8988T (cell line): Measurements from ENCODE around the gene OR52B6.
"Not testable (repeated sequence)": the region's sequence is repeated elsewhere in the genome, so short reads cannot be mapped to it uniquely, and the experiment has no call there.

ENCODE experiments used
- DNase-seq: peaks from one replicate; pipeline ENCODE4 v3.0.0; 2011

The OR52B6 gene, protein sequence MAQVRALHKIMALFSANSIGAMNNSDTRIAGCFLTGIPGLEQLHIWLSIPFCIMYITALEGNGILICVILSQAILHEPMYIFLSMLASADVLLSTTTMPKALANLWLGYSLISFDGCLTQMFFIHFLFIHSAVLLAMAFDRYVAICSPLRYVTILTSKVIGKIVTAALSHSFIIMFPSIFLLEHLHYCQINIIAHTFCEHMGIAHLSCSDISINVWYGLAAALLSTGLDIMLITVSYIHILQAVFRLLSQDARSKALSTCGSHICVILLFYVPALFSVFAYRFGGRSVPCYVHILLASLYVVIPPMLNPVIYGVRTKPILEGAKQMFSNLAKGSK

DNA sequence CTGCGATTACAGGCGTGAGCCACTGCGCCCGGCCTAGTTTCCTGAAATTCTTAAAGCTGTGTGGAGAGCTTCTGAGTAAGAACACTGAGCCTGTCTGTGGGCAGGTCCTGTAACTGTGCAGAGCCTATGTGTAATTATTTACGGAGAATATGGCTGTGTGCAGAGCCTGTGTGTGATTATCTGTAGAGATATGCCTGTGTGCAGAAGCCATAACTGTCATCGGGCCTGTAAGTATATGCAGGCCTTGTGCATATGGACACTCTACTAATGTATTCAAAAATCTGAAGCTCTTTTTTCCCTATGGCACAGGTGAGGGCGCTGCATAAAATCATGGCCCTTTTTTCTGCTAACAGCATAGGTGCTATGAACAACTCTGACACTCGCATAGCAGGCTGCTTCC, at the start of gene OR52B6:
OR52B6 (plus strand) TSS at position 301 of the 400 bp plus-strand sequence; CDS start at position 301, 0 bp downstream.
- DNase-seq, result no peak

DNA sequence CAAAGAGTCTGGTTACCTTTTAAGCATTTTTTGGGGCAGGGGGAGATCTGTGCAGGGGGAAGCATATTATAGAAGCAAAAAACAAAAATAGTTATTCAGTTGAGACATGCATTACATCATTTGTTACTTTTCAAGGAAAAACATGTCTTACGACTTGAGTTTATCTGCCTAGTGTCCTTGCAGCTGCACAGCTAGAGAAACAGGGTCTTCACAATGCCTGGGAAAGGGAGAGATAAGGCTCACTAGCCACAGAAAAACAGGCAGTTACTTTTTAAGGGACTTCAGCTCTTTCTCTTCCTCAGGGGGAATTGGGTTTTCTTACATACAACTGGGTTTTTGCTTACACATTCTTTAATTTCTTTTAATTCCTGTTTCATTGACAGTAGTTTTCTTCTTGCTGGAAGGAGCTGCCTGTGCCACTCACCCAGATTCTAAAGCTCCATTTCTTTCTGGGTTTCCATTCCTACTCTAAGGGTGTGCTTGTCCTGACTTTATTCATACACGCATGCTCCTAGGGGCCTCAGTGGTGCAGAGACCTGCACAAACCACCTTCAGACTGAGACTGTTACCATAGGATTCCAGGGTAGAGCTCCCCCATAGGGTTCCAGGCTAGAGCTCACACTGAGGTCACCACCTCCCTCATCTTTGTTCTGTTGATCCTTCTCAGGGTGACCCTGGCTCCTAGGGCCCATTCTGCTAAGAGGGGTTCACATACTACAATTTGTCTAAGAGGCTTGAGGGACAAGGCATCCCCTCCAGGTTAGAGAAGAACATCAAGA, 49.4 kb upstream of the OR52B6 start:
- DNase-seq, result no peak

DNA sequence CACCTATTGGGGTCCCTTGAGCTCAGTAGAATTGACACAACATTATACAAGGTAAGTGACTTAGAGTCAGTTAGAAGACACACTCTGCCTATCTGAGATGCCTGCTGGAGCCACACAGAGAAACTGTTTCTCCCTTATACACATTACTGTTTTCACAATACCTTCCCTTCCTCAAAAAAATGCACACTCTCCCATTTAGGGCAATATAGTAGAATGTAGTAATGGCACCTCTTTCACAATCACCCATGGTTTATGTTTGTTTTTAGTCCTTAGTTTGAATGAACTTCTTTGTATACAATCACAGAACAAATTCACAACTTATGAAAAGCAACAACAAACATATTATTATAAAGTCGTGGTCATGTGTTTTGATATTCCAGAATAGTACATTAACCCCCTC, 46.6 kb upstream of the OR52B6 start:
- DNase-seq, result no peak

DNA sequence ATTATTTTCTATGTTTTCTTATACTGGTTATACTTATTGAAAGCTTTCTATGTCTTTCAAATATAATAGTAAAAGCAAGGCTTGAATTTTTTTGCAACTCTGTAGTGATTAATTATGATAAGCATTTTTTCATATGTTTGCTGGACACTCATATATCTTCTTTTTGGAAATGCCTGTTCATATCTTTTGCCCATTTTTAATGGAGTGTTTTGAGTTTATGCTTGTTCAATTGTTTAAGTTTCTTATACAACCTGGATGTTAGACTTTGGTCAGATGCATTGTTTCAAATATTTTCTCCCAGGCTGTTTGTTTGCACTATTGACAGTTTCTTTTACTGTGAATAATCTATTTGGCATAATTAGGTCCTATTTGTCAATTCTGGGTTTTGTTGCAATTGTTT, 44.2 kb upstream of the OR52B6 start:
- DNase-seq, result no peak

DNA sequence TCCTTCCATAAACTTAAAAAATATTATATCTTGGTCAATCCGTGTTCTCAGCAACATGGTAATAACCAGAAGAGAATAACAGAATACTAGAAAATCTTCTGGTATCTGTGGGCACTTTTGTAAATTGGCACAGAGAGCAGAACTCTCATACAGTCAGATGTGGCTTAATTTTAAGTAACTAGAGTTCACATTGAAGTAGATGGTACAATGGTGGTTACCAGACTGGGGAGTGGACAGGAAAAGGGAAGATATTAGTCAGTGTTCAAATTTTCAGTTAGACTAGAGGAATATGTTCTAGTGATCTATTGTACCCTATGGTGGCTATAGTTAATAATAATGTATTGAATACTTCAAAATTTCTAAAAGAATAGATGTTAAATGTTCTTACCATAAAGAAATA, 39.2 kb upstream of the OR52B6 start:
- no peak for DNase-seq

DNA sequence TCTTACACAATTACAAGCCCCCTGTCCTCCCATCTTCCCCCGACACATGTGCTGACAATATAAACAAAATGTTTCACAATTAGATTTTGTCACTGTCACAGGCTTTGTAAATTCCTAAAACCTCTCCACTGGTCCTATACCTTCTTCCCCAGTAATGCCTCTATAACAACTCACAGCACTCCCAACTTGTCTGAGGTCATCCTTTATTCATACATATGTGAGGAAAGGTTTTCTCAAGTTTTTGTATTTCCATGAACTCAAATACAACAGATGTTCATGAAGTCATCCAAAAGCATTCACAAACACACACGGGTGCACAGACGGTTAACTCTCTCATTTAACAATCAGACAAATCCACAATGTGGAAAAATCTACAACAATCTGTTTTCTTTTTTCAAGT, 34.2 kb upstream of the OR52B6 start:
- no peak for DNase-seq

DNA sequence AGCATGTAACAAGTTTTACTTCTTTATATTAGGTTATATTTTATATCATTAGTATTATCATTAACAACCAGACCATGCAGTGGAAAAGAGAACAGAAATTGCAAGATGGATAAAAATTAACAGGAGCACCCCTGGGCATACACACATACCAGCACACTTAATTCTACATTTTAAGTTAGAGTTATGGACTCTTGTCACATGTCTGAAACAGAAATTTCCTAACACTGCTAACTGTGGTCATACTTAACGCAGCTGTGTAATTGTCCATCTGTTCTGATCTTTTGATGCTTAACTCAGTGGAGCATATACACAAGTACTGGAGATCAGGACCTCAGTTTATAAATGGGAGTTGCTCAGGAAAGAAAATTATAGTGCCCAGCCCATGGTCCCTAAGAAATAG, 32.7 kb upstream of the OR52B6 start:
- no peak for DNase-seq

DNA sequence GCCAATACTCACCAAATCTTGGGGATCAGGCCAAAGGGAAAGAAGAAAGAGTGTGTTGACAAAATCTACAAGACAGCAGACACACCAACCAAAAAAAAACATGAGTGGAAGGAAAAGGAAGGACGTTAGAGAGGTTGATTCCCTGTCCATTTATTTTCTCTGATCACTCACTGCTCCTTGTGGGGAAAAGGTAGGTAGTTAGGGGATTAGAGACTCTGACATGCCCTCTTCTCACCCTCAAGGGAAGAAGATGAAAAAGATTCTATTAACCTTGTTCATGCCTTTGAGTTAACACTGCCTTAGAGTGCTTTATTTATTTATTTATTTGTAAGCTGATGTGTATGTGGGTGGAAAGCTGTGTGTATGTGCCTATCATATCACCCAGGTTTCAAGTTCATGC, 32.2 kb upstream of the OR52B6 start, which contains the start of gene OR52H1:
OR52H1 (minus strand) TSS at position 101 of the 400 bp plus-strand sequence. CDS start 3,035 bp downstream, outside the sequence.
- DNase-seq, result no peak

DNA sequence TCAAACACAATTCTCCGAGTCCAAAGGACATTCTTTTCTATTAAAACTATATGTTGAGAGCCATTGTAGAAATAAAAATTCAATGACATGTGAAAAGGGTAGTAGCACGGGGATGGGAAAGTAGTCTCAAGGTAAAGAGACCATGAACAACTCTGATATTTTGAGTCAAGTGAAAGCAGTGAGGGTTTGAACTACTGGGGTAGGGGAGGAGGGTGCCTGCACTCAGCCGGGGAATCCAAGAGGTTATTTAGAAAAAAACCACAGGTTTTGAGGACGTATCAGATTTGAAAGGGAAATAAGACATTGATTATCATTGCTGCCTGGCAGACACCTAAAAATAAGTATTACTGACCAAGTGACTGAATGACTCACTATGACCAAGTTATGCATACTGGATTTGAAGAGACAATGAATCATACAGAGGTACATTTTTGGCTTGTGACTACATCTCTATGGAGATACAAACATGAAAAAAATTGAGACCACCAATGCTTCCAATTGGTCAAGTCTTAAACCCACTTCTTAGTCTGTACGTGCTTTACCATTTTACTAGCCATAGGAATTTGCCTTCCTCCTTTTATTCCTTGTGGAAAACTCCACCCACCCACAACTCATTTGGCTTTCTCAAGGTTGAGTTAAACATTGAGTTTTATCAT, 30.1 kb upstream of the OR52B6 start:
- no peak for DNase-seq

DNA sequence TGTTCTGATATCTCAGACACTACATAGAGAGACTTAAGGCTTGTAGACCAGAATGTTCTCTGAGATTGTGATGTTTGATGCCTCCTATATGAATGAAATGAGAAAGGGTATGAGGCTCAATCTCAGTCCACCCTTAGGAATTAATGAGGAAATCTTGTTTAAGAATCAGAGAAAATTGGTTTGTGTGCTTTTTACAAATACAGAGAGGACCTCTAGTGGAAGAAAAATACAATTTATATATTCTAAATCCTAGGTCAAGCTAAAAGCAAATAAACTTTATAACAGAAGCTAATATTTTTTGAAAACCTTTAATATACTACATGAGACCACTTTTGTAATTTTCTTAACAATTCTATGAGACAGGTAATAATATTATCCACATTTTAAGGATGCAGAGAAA, 27.3 kb upstream of the OR52B6 start:
- no peak for DNase-seq

DNA sequence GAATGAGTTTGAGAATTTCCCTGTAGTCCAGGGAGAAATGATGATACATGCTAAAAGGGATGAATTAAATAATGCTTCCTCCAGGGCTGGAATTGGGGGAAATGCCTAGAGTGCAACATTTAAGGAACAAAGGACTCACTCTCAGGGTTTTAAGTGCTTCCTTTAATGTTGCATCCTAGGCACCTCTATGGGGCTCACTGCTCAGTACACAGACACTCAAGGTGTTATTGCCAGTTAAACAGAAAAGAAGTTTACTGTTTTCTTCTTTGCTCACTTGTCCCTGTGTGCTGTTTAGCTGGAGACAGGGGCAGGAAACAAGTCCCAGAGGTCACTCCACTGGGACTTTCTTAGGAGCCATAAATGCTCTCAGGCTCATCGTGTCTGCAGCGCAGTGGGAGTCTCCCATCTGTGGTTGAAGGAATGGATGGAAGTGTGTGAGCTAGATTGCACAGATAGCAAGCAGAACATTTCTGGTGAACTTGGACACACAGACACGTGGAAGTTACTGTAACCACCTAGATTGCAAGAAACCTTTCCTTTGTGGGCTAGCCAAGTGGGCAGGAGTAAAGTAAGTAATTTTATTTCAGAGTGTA, 24.0 kb upstream of the OR52B6 start:
- DNase-seq, result no peak

DNA sequence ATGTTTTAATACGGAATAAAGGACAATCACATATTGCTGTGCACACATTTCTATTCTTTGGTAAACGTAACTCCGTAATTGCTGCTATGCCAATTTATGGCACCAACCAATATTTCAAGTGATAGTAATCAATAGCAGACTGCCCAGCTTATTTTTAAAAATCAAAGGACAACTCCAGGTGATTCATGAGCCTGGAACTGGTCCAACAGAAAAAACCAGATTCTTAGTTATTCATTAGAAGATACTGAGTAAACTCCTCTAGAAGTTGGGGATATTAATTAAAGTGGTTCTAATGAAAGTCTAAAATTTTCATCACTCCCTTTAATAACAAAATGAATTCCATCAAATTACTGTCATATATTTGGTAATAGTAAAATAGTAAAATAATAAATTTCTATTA, 22.9 kb upstream of the OR52B6 start:
- no peak for DNase-seq

DNA sequence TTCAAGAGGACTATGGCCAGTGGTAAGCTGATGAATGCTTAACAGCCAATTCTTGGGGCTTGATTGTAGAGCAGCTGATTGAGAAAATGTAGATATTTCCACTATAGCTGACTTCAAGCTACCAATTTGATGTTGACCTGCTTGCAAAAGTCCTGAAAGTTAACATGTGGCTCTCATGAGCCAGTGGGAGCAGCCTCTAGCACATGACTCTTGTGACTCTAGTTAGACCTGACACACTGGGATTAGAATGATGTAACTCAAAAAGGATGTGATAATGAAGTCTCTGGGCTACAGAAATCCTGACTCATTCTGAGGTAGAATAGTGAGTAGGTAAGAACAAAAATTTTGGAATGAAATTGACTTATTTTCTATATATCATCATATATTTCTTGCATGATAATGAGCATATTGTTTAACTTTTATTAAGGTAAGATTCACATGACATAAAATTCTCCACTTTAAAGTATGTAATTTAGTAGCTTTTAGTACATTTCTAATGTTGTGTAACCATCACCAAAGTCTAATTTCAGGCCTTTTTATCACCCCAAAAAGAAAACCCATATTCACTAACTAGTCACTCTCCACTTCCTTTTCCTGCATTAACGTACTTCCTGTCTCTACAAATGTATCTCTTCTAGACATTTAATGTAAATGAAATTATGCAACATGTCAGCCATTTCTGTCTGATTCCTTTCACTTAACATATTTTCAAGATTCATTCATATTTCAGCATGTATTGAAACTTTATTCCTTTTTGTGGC, 16.2 kb upstream of the OR52B6 start:
- no peak for DNase-seq

DNA sequence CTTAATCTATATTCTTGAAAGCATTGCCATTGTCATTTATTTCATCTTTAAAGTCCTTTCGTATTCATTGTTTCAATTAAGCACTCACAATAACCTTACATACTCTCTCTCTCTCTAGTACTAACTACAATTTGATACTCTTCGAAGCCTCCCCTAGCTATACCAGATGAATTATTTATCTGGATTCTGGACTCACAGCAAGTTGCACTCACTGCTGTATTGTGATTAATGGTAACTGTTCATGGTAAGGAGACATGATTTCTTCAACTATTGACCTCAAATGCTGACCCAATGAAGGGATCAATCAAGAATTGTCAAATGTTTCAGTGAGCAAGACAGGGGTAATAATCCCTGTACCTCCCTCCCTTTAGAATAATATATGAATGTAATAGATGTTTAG, 6.0 kb upstream of the OR52B6 start:
- no peak for DNase-seq

DNA sequence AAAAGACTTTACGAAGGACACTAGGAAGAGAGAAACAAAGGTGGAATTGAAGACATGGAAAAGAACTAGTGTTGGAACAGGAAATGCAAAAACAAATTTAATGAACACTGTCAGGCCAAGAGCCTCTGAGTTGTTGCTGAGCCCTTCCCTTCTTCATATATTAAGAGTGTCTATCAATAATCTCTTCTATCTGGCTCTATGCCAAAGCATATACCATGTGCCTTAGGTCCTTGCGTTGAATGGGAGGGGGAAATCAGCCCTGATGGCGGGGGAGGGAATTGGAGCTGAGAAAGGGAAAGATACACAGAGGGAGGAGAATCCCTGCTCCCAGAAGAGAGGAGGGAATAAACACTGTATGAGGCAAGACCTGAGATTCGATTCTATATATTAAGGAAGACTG, 5.5 kb upstream of the OR52B6 start:
- DNase-seq, result no peak

DNA sequence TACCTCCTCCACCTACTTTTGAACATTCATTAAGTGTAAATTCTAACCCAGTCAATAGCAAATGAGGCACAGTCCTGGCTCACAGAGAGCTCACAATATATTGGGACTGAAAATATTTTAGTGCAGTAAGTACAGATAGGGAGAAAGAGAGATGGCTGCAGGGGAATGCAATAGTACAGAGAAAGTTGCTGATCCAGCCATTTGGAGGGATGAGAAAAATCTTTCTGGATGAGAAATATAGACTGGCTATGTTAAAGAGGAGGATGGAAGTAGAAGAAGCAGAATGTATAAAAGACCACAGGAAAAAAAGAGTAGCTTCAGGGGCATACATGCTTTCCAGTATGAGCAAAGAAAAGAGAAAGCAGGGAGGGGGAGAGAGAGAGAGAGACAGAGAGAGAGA, 3.6 kb upstream of the OR52B6 start:
- no peak for DNase-seq

DNA sequence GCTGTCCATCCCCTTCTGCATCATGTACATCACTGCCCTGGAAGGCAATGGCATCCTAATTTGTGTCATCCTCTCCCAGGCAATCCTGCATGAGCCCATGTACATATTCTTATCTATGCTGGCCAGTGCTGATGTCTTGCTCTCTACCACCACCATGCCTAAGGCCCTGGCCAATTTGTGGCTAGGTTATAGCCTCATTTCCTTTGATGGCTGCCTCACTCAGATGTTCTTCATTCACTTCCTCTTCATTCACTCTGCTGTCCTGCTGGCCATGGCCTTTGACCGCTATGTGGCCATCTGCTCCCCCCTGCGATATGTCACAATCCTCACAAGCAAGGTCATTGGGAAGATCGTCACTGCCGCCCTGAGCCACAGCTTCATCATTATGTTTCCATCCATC, 337 bp downstream of the OR52B6 start:
- no peak for DNase-seq

DNA sequence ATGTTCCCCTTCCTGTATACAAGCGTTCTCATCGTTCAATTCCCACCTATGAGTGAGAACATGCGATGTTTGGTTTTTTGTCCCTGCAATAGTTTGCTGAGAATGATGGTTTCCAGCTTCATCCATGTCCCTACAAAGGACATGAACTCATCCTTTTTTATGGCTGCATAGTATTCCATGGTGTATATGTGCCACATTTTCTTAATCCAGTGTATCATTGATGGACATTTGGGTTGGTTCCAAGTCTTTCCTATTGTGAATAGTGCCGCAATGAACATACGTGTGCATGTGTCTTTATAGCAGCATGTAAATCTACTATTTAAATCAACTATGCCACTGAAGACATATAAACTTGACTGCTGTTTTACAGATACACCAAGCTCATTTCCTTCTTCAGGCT, 3.8 kb downstream of the OR52B6 start:
- DNase-seq, result not testable (repeated sequence)

DNA sequence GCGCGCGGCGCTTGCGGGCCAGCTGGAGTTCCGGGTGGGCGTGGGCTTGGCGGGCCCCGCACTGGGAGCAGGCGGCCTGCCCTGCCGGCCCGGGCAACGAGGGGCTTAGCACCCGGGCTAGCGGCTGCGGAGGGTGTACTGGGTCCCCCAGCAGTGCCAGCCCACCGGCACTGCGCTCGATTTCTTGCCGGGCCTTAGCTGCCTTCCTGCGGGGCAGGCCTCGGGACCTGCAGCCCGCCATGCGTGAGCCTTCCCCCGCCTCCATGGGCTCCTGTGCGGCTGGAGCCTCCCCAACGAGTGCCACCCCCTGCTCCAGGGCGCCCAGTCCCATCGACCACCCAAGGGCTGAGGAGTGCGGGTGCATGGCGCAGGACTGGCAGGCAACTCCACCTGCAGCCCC, 9.2 kb downstream of the OR52B6 start:
- not testable (repeated sequence) for DNase-seq

DNA sequence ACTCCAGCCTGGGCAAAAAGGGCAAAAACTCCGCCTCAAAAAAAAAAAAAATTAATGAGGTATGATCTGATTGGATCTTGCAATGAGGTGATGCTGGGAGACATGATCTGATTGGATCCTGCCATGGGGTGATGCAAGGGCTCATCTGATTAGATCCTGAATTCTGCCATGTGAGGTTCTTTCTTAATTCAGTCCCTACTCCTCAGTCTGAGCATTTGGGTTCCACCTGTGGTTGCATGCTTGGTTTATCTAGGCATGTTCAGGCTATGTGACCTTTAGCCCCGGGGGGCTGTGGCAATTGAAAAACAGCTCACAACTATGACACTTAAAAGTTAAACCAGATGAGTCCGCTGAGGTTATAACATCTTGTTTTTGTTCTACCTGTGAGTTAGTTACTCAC, 10.9 kb downstream of the OR52B6 start:
- no peak for DNase-seq

DNA sequence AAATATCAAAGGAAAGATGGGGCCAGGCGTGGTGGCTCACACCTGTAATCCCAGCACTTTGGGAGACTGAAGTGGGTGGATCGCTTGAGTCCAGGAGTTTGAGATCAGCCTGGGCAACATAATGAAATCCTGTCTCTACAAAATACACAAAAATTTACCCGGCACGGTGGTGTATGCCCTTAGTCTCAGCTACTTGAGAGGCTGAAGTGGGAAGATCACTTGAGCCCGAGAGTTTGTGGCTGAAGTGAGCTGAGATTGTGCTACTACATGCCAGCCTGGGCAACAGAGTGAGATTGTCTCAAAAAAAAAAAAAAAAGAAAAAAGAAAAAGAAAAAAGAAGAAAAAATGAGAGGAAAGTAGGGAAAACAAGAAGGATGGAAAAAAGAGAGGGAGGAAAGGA, 11.9 kb downstream of the OR52B6 start:
- DNase-seq, result no peak

DNA sequence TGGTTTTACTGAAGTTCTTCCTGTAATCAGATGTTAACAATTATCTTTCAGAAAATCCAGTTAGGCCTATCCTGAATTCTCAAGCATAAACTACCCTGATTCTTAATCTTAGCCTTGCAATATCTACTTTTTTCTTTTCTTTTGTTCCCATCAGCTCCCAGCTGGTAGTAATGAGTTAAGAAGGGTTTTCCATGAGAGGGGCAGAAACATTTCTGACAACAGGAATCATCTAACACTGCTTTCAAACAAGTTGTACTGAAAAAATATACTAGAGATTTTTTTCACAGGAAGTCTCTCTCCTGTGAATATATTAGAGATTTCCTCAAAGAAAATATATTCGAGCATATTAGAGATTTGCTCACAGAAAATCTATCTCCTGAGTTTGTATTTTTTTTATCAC, 12.5 kb downstream of the OR52B6 start:
- DNase-seq, result no peak
